SK-N-SH (cell line): ENCODE results near the gene FAAP20.

ENCODE experiments used
- CTCF ChIP-seq: fragments of 200-600 bp; sonication (generic); IDR thresholded peaks from 2 replicates; pipeline ENCODE4 v1.6.1; 2017; ENCODE audit warnings: antibody characterized with exemption, mild to moderate bottlenecking, moderate library complexity
- FOXJ3 ChIP-seq: sonication (generic); formaldehyde crosslinking; IDR thresholded peaks from 2 replicates; pipeline ENCODE4 v1.5.1; 2020; ENCODE audit warnings: mild to moderate bottlenecking, missing genetic modification reagents
- GABPA ChIP-seq: IDR thresholded peaks from 2 replicates; pipeline ENCODE4 v1.4.0; 2012; ENCODE audit warnings: low read depth, mild to moderate bottlenecking
- JUND ChIP-seq: IDR thresholded peaks from 2 replicates; pipeline ENCODE4 v1.4.0; 2012
- MAX ChIP-seq: IDR thresholded peaks from 2 replicates; pipeline ENCODE4 v1.4.0; 2012; ENCODE audit warnings: low read depth
- MXI1 ChIP-seq: IDR thresholded peaks from 2 replicates; pipeline ENCODE4 v1.6.1; 2012; ENCODE audit warnings: mild to moderate bottlenecking, low read depth, low read length, improper control_type of control experiment
- NFIC ChIP-seq: IDR thresholded peaks from 2 replicates; pipeline ENCODE4 v1.4.0; 2012; ENCODE audit warnings: borderline replicate concordance
- POLR2AphosphoS5 ChIP-seq: IDR thresholded peaks from 2 replicates; pipeline ENCODE4 v1.6.1; 2012; ENCODE audit warnings: low read depth, low read length
- REST ChIP-seq: IDR thresholded peaks from 2 replicates; pipeline ENCODE4 v1.6.1; 2012; ENCODE audit warnings: mild to moderate bottlenecking, low read depth, low read length, moderate library complexity
- SIN3A ChIP-seq: IDR thresholded peaks from 2 replicates; pipeline ENCODE4 v1.6.1; 2012; ENCODE audit warnings: low read depth, mild to moderate bottlenecking, low read length, moderate library complexity, borderline replicate concordance
- TAF1 ChIP-seq: IDR thresholded peaks from 2 replicates; pipeline ENCODE4 v1.6.1; 2012; ENCODE audit warnings: low read depth, mild to moderate bottlenecking, low read length, moderate library complexity, borderline replicate concordance
- TF ChIP-seq, protein P1 (sequence below): fragments of 150-350 bp; IDR thresholded peaks from 2 replicates; pipeline ENCODE4 v1.6.1; 2017; ENCODE audit warnings: antibody characterized with exemption, low read length, low read depth, borderline replicate concordance

DNA sequence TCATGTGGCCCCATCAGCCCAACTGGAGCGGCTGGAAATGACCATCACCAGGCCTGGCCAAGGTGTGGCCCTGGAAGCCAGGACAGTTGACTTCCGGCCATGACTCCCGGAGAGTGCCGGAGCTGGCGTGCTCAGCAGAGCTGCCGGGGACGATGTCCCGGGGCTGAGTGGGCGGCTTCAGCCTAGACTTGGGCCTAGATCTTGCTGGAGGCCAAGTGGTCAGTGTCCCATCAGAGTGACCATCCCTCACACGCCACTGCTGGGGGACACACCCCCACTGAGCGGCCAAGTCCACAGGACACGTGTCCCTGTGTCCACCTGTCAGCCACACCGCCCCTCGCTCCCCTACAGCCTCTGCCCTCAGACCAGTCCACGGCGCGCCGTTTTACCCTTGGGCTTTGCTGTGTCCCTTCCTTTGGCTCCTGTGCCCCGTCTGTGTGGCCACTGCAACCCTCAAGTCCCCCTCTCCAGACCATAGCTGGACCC, 4.0 kb downstream of the FAAP20 start:
- no peak for TF ChIP-seq REST
- TF ChIP-seq CTCF, result no peak
- TF ChIP-seq, protein P1, sequence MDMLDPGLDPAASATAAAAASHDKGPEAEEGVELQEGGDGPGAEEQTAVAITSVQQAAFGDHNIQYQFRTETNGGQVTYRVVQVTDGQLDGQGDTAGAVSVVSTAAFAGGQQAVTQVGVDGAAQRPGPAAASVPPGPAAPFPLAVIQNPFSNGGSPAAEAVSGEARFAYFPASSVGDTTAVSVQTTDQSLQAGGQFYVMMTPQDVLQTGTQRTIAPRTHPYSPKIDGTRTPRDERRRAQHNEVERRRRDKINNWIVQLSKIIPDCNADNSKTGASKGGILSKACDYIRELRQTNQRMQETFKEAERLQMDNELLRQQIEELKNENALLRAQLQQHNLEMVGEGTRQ, result no peak
- no peak for TF ChIP-seq MAX
- no peak for TF ChIP-seq SIN3A
- no peak for TF ChIP-seq NFIC
- TF ChIP-seq FOXJ3 (CRISPR knock-in tag), result no peak
- no peak for TF ChIP-seq GABPA
- TF ChIP-seq JUND, result no peak
- TF ChIP-seq MXI1, result no peak
- TF ChIP-seq POLR2AphosphoS5, result no peak
- TF ChIP-seq TAF1, result no peak
